ENCODE data around the gene AP5B1.

DNA sequence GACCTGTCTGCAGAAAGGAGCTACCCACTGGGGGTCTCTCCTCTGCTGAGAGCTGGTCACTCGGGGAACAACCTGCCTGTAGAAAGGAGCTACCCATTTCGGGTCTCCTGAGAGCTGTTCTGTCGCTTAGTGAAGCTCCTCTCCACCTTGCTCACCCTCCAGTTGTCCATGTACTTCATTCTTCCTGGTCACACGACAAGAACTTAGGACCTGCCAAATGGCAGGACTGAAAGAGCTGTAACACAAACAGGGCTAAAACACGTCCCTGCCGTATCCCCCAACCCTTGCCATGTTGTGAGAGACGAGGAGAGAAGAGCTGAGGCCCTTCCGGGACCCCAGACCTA is 36.1 kb downstream of the AP5B1 start:
- TF ChIP-seq, protein P1, sequence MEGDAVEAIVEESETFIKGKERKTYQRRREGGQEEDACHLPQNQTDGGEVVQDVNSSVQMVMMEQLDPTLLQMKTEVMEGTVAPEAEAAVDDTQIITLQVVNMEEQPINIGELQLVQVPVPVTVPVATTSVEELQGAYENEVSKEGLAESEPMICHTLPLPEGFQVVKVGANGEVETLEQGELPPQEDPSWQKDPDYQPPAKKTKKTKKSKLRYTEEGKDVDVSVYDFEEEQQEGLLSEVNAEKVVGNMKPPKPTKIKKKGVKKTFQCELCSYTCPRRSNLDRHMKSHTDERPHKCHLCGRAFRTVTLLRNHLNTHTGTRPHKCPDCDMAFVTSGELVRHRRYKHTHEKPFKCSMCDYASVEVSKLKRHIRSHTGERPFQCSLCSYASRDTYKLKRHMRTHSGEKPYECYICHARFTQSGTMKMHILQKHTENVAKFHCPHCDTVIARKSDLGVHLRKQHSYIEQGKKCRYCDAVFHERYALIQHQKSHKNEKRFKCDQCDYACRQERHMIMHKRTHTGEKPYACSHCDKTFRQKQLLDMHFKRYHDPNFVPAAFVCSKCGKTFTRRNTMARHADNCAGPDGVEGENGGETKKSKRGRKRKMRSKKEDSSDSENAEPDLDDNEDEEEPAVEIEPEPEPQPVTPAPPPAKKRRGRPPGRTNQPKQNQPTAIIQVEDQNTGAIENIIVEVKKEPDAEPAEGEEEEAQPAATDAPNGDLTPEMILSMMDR (IDR thresholded peaks at IDR 0.05) = no peak
- TF ChIP-seq POLR2A (IDR thresholded peaks at IDR 0.05) = no peak

All from thyroid gland (tissue), 4 donors.